GM12878 (cell line): ENCODE data around the gene CACNA2D3.

Experiments
- ASH2L ChIP-seq: fragments of 300-600, 200-600 bp; sonication (generic); IDR thresholded peaks from 2 replicates; pipeline ENCODE4 v1.6.1; 2017; ENCODE audit warnings: low read depth, mild to moderate bottlenecking, borderline replicate concordance
- BHLHE40 ChIP-seq, 2 experiments: fragments of 450-650 bp in 1 of 2; IDR thresholded peaks; 2 replicates each; pipeline ENCODE4 v1.6.1; 2011 to 2017; ENCODE audit warnings: low read depth in 2 of 2, borderline replicate concordance in 1 of 2, improper control_type of control experiment in 1 of 2, low read length in 1 of 2, mild to moderate bottlenecking in 1 of 2
- CBFB ChIP-seq: IDR thresholded peaks from 2 replicates; pipeline ENCODE4 v1.6.1; 2016; ENCODE audit warnings: antibody characterized with exemption, low read depth
- EZH2 ChIP-seq: IDR thresholded peaks from 2 replicates; pipeline ENCODE4 v1.6.1; 2012; ENCODE audit warnings: low read depth, mild to moderate bottlenecking, control low read depth, inconsistent platforms, low read length, borderline replicate concordance; ENCODE audit not compliant: control insufficient read depth
- FOXK2 ChIP-seq: fragments of 450-650 bp; IDR thresholded peaks from 2 replicates; pipeline ENCODE4 v1.6.1; 2017; ENCODE audit warnings: mild to moderate bottlenecking, moderate library complexity
- NFIC ChIP-seq: IDR thresholded peaks from 2 replicates; pipeline ENCODE4 v1.6.1; 2012; ENCODE audit warnings: low read depth, mild to moderate bottlenecking, inconsistent platforms, low read length, moderate library complexity
- NKRF ChIP-seq: fragments of 450-650 bp; conservative IDR thresholded peaks from 2 replicates; pipeline ENCODE4 v1.6.1; 2017; ENCODE audit warnings: mild to moderate bottlenecking, moderate library complexity
- NR2C2 ChIP-seq: IDR thresholded peaks from 2 replicates; pipeline ENCODE4 v1.6.1; 2011; ENCODE audit warnings: borderline replicate concordance, low read depth; ENCODE audit not compliant: control insufficient read depth, insufficient read length
- NRF1 ChIP-seq: conservative IDR thresholded peaks from 2 replicates; pipeline ENCODE4 v1.6.1; 2011; ENCODE audit warnings: mild to moderate bottlenecking, low read depth, low read length, improper control_type of control experiment
- POLR2A ChIP-seq: IDR thresholded peaks from 2 replicates; pipeline ENCODE4 v1.6.1; 2011; ENCODE audit warnings: low read depth, mild to moderate bottlenecking, low read length
- TAF1 ChIP-seq: IDR thresholded peaks from 2 replicates; pipeline ENCODE4 v1.6.1; 2011; ENCODE audit warnings: mild to moderate bottlenecking, low read depth, low read length, borderline replicate concordance
- TCF3 ChIP-seq: IDR thresholded peaks from 2 replicates; pipeline ENCODE4 v1.6.1; 2012; ENCODE audit warnings: low read depth, mild to moderate bottlenecking, low read length, borderline replicate concordance; ENCODE audit not compliant: insufficient read depth
- WRNIP1 ChIP-seq: IDR thresholded peaks from 2 replicates; pipeline ENCODE4 v1.6.1; 2011; ENCODE audit warnings: low read depth, low read length, improper control_type of control experiment, borderline replicate concordance
- TF ChIP-seq, protein P1 (sequence below), 3 experiments: IDR thresholded peaks in 2 of 3; conservative IDR thresholded peaks in 1 of 3; 2 replicates each; pipeline ENCODE4 v1.5.1; 2011; ENCODE audit warnings: low read depth in 3 of 3, low read length in 3 of 3, mild to moderate bottlenecking in 3 of 3, control low read depth in 2 of 3, moderate library complexity in 2 of 3, inconsistent platforms in 1 of 3, mixed read lengths in 1 of 3; ENCODE audit not compliant: control insufficient read depth in 2 of 3, insufficient read depth in 1 of 3; ENCODE audit errors: extremely low read depth in 1 of 3

DNA sequence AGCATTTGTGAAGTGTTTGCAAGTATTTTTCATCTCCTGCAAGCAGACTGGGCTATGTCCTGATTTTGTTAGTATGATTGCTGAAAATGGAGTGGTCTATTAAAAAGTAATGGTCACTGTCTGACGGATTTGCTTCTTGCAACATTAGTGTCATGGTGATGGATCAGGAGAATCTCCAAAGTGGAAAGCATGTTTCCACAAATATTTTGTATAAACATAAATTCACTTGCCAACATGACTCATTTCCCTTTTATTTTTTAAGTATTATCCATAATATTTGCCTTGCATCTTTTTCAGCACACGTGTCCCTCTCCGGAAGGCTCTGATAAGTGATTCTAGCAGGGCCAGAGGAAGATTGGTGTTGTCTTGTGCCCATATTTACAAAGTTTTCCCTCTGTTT, 27.4 kb upstream of the CACNA2D3 start:
- no peak for TF ChIP-seq CBFB
- TF ChIP-seq, protein P1, sequence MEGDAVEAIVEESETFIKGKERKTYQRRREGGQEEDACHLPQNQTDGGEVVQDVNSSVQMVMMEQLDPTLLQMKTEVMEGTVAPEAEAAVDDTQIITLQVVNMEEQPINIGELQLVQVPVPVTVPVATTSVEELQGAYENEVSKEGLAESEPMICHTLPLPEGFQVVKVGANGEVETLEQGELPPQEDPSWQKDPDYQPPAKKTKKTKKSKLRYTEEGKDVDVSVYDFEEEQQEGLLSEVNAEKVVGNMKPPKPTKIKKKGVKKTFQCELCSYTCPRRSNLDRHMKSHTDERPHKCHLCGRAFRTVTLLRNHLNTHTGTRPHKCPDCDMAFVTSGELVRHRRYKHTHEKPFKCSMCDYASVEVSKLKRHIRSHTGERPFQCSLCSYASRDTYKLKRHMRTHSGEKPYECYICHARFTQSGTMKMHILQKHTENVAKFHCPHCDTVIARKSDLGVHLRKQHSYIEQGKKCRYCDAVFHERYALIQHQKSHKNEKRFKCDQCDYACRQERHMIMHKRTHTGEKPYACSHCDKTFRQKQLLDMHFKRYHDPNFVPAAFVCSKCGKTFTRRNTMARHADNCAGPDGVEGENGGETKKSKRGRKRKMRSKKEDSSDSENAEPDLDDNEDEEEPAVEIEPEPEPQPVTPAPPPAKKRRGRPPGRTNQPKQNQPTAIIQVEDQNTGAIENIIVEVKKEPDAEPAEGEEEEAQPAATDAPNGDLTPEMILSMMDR (IDR thresholded peaks at IDR 0.05 in 2 of 3, conservative IDR thresholded peaks at IDR 0.05 in 1 of 3; ENCODE audit: control insufficient read depth in 2 of 3, extremely low read depth in 1 of 3, insufficient read depth in 1 of 3, low read depth in 3 of 3, low read length in 3 of 3), result no peak
- no peak for TF ChIP-seq POLR2A
- TF ChIP-seq WRNIP1, result no peak
- TF ChIP-seq NRF1, result no peak
- no peak for TF ChIP-seq ASH2L
- TF ChIP-seq BHLHE40 (IDR thresholded peaks at IDR 0.05; ENCODE audit: borderline replicate concordance in 1 of 2, low read depth in 2 of 2, low read length in 1 of 2), result no peak
- TF ChIP-seq NR2C2, result no peak
- TF ChIP-seq NFIC, result no peak
- TF ChIP-seq FOXK2, result no peak
- no peak for TF ChIP-seq TCF3
- no peak for TF ChIP-seq TAF1
- TF ChIP-seq EZH2, result no peak
- no peak for TF ChIP-seq NKRF
